Neural crest cell (in vitro differentiated cells): Measurements from ENCODE around the gene RPL26. TPM values are rescaled to one million over a fixed set of nuclear protein-coding genes. Genes with fewer than 3 reads are reported as not detected.

Source experiments
- DNase-seq: peaks from one replicate; pipeline ENCODE4 v3.0.0; 2021; ENCODE audit warnings: low read depth, mixed read lengths, low spot score
- H3K27ac Mint-ChIP-seq: one replicate; pipeline ENCODE4 v1.8.0; 2021; ENCODE audit warnings: mild to moderate bottlenecking, mixed read lengths; ENCODE audit not compliant: unreplicated experiment
- H3K27me3 Mint-ChIP-seq: 2 replicates; pipeline ENCODE4 v1.8.0; 2021; ENCODE audit warnings: low read depth, mild to moderate bottlenecking, mixed read lengths
- H3K36me3 Mint-ChIP-seq: 2 replicates; pipeline ENCODE4 v1.8.0; 2021; ENCODE audit warnings: low read depth, mild to moderate bottlenecking, mixed read lengths
- H3K4me1 Mint-ChIP-seq: 2 replicates; pipeline ENCODE4 v1.8.0; 2021; ENCODE audit warnings: mixed read lengths
- H3K4me3 Mint-ChIP-seq: one replicate; pipeline ENCODE4 v1.8.0; 2021; ENCODE audit warnings: mild to moderate bottlenecking, mixed read lengths
- H3K9me3 Mint-ChIP-seq: 2 replicates; pipeline ENCODE4 v1.8.0; 2021; ENCODE audit warnings: mixed read lengths
- CTCF ChIP-seq: fragments of 200-600 bp; sonication (generic); conservative IDR thresholded peaks from 2 replicates; pipeline ENCODE4 v1.5.0; 2021; ENCODE audit warnings: antibody characterized with exemption, mild to moderate bottlenecking
- long read RNA-seq: library from polyadenylated mRNA; unstranded; transcript quantifications from one replicate; pipeline ENCODE4 v2.0.0, GENCODE V29; 2020
- total RNA-seq: library from RNA; stranded (reverse); gene quantifications from 2 replicates; pipeline ENCODE4 v1.2.1, GENCODE V29; 2021

RPL26 gene
- 1,793 and 1,885 TPM in 2 replicates for total RNA-seq
- long read RNA-seq, transcript RPL26-209 (4 exons, 870 nt): minor isoform, 7 of 576 reads
- long read RNA-seq, transcript RPL26-214 (4 exons, 528 nt): major isoform, 535 of 576 reads
- long read RNA-seq, partial matches to known transcripts: 15 of 576 reads
- long read RNA-seq, other reads (novel, unspliced or antisense): 9 of 576 reads

GRCh38 chr17:8383143-8383822, at the start of gene RPL26:
Gene RPL26, minus strand, starts transcription at chr17:8383193. Its CDS starts 883 bp downstream, at chr17:8382310.
- Mint-ChIP-seq H3K36me3 (peaks cover 23% of the 10 kb centered on the region), H3K4me3 (peak within 1 kb of the TSS; percentile 100), H3K27ac (peak within 1 kb of the TSS; percentile 100), H3K9me3 (no peaks in the 10 kb centered on the region), H3K27me3 (no peaks in the 10 kb centered on the region), H3K4me1 (peaks cover 48% of the 10 kb centered on the region)
- DNase-seq: peak; percentile 94
- TF ChIP-seq CTCF: peak; percentile 99

GRCh38 chr17:8430966-8431365, 48.0 kb upstream of the RPL26 start:
- H3K4me3 Mint-ChIP-seq: no peak overlapping the region
- H3K27ac Mint-ChIP-seq: peak overlapping the region; percentile 35
- TF ChIP-seq CTCF: no peak
- H3K27me3 Mint-ChIP-seq: no peaks in the 10 kb centered on the region
- H3K9me3 Mint-ChIP-seq: no peaks in the 10 kb centered on the region
- H3K36me3 Mint-ChIP-seq: no peaks in the 10 kb centered on the region
- no peak for DNase-seq
- peaks cover 6% of the 10 kb centered on the region for H3K4me1 Mint-ChIP-seq

GRCh38 chr17:8426802-8427201, 43.8 kb upstream of the RPL26 start:
- H3K36me3 Mint-ChIP-seq: no peaks in the 10 kb centered on the region
- DNase-seq: no peak
- no peaks in the 10 kb centered on the region for H3K27me3 Mint-ChIP-seq
- no peaks in the 10 kb centered on the region for H3K4me1 Mint-ChIP-seq
- H3K27ac Mint-ChIP-seq: no peak overlapping the region
- no peak for TF ChIP-seq CTCF
- H3K4me3 Mint-ChIP-seq: no peak overlapping the region
- H3K9me3 Mint-ChIP-seq: no peaks in the 10 kb centered on the region

GRCh38 chr17:8426094-8426720, 43.2 kb upstream of the RPL26 start:
- Mint-ChIP-seq H3K27ac (no peak overlapping the region), H3K27me3 (no peaks in the 10 kb centered on the region), H3K4me3 (no peak overlapping the region), H3K36me3 (no peaks in the 10 kb centered on the region), H3K9me3 (no peaks in the 10 kb centered on the region), H3K4me1 (no peaks in the 10 kb centered on the region)
- DNase-seq: no peak
- TF ChIP-seq CTCF: no peak

GRCh38 chr17:8421571-8421970, 38.6 kb upstream of the RPL26 start:
- Mint-ChIP-seq H3K4me3 (no peak overlapping the region), H3K4me1 (peaks cover 15% of the 10 kb centered on the region), H3K27ac (no peak overlapping the region), H3K9me3 (no peaks in the 10 kb centered on the region), H3K27me3 (peaks cover 38% of the 10 kb centered on the region), H3K36me3 (no peaks in the 10 kb centered on the region)
- TF ChIP-seq CTCF: no peak
- DNase-seq: no peak
